Measurements from ENCODE around the gene P4HA3. TPM values are rescaled to one million over a fixed set of nuclear protein-coding genes. Genes with fewer than 3 reads are reported as not detected.

The P4HA3 gene
- total RNA-seq, 1 donor from 2014 or later: 0.56 TPM

- DNase-seq: no peak
Observed at GRCh38 chr11:74220376-74220775, 91.1 kb downstream of the P4HA3 start.

More at GRCh38 chr11:74220376-74220775, 91.1 kb downstream of the P4HA3 start:
- Histone ChIP-seq H3K27me3 (ENCODE audit: low read depth) (no peaks in the 10 kb centered on the region), H3K4me1 (no peaks in the 10 kb centered on the region), H3K36me3 (peaks cover 4% of the 10 kb centered on the region), H3K4me3 (no peak overlapping the region), H3K27ac (no peak overlapping the region), H3K9me3 (no peaks in the 10 kb centered on the region)
- intact Hi-C loops (cut with DNase I): no loop called here
- no peak for ATAC-seq
- no peak for TF ChIP-seq CTCF (IDR thresholded peaks at IDR 0.05)

Other genes starting within 250 kb of the P4HA3 start
- 31.0 TPM for gene C2CD3, start 140.6 kb downstream of the P4HA3 start, total RNA-seq
- gene PPME1, start 140.4 kb downstream of the P4HA3 start, total RNA-seq: 29.4 TPM
- gene PGM2L1, start 86.8 kb upstream of the P4HA3 start, total RNA-seq: 5.2 TPM
- 34.9 TPM for gene KCNE3, start 155.9 kb upstream of the P4HA3 start, total RNA-seq
- gene LIPT2, start 182.1 kb upstream of the P4HA3 start, total RNA-seq: 2.7 TPM

All from lower lobe of right lung (tissue), 2 donors.